ENCODE measurements around the gene TLCD1.

TLCD1 gene

GRCh38 chr17:28726226-28726626 is at the start of gene TLCD1:
Gene TLCD1, minus strand, starts transcription at chr17:28726233. Its CDS starts 136 bp downstream, at chr17:28726097.
- no peak for DNase-seq (ENCODE audit: low read depth)

- no peak for DNase-seq (ENCODE audit: low read depth)
Observed at GRCh38 chr17:28774206-28774605, 48.2 kb upstream of the TLCD1 start.

- no peak for DNase-seq (ENCODE audit: low read depth)
Observed at GRCh38 chr17:28773736-28774135, 47.7 kb upstream of the TLCD1 start.

GRCh38 chr17:28765038-28765437 is 39.0 kb upstream of the TLCD1 start:
- no peak for DNase-seq (ENCODE audit: low read depth)

- peak; percentile 66 for DNase-seq (ENCODE audit: low read depth)
Observed at GRCh38 chr17:28763804-28764266, 37.8 kb upstream of the TLCD1 start.

- no peak for DNase-seq (ENCODE audit: low read depth)
Observed at GRCh38 chr17:28763137-28763799, 37.2 kb upstream of the TLCD1 start.

- DNase-seq (ENCODE audit: low read depth), result no peak
Observed at GRCh38 chr17:28760601-28761562, 34.8 kb upstream of the TLCD1 start.

- DNase-seq (ENCODE audit: low read depth), result no peak
Observed at GRCh38 chr17:28759256-28759865, 33.3 kb upstream of the TLCD1 start.

GRCh38 chr17:28758411-28759121 is 32.5 kb upstream of the TLCD1 start:
- no peak for DNase-seq (ENCODE audit: low read depth)

GRCh38 chr17:28756049-28756804 is 30.2 kb upstream of the TLCD1 start:
- no peak for DNase-seq (ENCODE audit: low read depth)

GRCh38 chr17:28755486-28755885 is 29.5 kb upstream of the TLCD1 start:
- no peak for DNase-seq (ENCODE audit: low read depth)

GRCh38 chr17:28751600-28752366 is 25.8 kb upstream of the TLCD1 start:
- DNase-seq (ENCODE audit: low read depth), result no peak

- DNase-seq (ENCODE audit: low read depth), result peak; percentile 83
Observed at GRCh38 chr17:28750178-28751047, 24.4 kb upstream of the TLCD1 start.

- DNase-seq (ENCODE audit: low read depth), result no peak
Observed at GRCh38 chr17:28749516-28750177, 23.6 kb upstream of the TLCD1 start.

- no peak for DNase-seq (ENCODE audit: low read depth)
Observed at GRCh38 chr17:28748852-28749515, 23.0 kb upstream of the TLCD1 start.

GRCh38 chr17:28747801-28748750 is 22.0 kb upstream of the TLCD1 start:
- no peak for DNase-seq (ENCODE audit: low read depth)

- no peak for DNase-seq (ENCODE audit: low read depth)
Observed at GRCh38 chr17:28747051-28747691, 21.1 kb upstream of the TLCD1 start.

All from activated T-cell treated with anti-CD3 and anti-CD28 coated beads for 24 hours (primary cell).